ENCODE results near the gene EFHD1.
"Not testable (repeated sequence)": the region's sequence is repeated elsewhere in the genome, so short reads cannot be mapped to it uniquely, and the experiment has no call there.

The EFHD1 gene

GRCh38 chr2:232655392-232655791 is 22.0 kb downstream of the EFHD1 start:
- no peak for DNase-seq

- peak; percentile 49 for DNase-seq
Measured at GRCh38 chr2:232658217-232658785, 24.9 kb downstream of the EFHD1 start.

GRCh38 chr2:232659359-232659758 is 26.0 kb downstream of the EFHD1 start:
- DNase-seq, result no peak

GRCh38 chr2:232662486-232663260 is 29.3 kb downstream of the EFHD1 start:
- DNase-seq, result no peak

DNA sequence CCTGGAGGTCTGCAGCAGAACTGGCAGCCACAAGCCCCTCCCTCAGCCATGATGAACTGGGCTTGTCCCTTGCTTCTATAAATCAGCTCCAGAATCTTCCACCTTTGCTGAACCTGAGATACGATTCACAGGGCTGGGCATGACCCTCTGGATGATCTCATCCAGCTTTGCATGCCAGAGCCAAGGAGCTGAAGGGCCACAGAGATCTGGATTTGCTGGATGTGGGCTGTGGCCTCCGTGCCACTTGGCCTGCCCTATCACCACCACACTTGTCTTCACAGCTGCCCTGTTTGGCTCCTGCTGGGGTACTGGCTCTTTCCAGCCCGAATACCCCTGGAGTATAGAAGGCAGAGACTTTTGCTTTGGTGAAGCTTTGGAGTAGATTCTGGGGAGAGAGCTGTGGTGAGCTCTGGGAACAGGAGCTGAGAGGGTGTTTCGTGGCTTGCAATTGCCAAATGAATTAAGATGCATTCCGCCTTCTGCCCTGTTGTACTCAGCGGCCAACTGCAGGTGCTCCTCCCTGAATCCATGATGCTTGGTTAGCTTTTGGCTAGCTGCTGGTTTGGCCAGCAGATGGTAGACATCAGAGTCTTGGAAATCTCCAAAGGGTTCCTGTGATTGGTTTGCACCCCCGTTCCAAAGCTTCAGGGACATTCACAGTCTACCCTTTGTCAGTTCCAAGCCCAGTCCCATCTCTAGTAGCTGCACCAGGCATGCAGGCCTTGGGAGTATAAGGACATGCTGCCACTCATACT is 32.8 kb downstream of the EFHD1 start:
- no peak for DNase-seq

DNA sequence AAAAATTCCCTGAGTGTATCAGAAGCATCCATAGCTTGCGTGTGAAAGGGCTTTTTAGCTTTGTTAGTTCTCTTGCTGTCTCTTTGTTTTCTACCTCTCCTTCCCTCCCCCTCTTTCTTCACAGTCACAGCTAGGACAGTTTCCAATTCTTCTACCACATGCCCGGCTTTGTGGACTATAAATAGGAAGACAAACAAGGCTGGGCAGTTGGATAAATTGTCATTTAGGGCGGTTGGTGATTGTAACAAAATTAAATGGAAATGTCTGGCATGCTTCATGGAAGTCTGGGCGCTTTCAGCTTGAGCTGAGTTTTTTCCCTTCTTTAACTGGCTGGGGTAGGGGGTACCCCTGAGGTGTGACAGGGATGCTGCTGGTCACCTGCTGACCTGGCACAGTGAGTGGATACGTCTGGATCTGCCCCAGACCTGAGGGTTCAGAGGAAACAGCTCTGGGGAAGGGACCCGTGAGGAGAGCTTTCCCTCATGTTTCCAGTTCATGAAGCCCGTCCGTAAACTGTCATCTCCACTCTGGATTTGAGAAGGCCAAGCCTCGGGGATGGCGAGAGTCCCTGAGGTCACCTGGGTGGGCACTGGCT is 34.7 kb downstream of the EFHD1 start:
- no peak for DNase-seq

DNA sequence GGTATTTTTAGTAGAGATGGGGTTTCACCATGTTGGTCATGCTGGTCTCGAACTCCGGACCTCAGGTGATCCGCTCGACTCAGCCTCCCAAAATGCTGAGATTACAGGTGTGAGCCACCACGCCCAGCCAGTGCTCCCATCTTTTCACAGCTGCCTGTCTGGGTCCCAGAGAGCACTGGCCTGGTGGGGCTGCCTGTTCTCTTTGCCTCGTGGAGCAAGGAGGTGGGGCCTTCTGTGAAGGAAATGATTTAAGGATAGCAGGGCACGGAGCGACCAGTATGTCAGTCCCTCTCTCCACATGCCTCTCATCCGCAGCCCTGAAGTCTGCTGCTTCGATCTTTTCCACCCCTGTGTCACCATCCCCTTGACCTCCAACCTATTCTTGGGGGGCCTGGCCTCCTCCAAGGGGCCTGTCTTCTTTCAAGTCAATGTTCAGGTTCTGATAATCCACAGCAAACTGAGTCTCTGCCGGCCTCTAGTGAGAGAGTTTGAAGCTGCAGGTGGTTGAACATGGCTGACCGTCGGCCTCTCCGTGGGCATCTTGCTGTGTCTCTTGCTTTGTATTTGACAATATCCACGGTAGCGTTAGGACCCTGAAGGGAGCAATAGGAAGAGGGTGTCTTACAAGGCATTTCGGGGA is 35.5 kb downstream of the EFHD1 start:
- DNase-seq, result no peak

GRCh38 chr2:232672588-232672987 is 39.2 kb downstream of the EFHD1 start:
- DNase-seq, result no peak

- no peak for DNase-seq
Measured at GRCh38 chr2:232674491-232674890, 41.1 kb downstream of the EFHD1 start.

DNA sequence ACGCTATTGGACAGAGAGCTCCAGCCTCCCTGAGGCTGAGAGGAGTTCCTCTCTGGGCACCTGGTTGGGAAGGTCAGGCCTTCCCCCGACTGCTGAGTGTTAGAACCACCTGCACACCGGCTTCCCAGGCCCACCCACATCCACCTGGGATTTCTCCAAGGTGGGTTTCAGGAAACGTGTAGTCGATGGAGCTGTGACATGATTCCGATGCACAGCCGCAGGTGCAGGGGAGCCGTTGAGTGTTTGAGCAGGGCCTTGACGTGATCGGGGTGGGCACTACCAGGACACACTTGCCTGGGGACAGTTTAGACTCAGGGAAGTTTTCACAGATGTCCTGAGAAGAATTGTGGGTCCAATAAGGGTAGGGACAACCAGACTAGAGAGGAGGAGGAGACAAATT is 42.0 kb downstream of the EFHD1 start:
- DNase-seq, result no peak

DNA sequence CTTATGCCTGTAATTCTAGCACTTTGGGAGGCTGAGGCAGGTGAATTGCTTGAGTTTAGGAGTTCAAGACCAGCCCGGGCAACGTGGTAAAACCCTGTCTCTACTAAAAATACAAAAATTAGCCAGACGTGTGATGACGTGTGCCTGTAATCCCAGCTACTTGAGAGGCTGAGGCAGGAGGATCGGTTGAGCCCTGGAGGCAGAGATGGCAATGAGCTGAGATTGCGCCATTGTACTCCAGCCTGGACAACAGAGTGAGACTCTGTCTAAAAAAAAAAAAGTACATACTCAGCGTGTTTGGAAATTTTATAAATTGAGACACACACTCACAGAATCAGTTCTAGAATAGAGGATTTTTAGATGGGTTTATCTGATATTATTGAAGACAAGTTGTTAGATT is 46.6 kb downstream of the EFHD1 start:
- DNase-seq, result no peak

- DNase-seq, result no peak
Measured at GRCh38 chr2:232681527-232681926, 48.1 kb downstream of the EFHD1 start.

- DNase-seq, result no peak
Measured at GRCh38 chr2:232683368-232683767, 50.0 kb downstream of the EFHD1 start.

DNA sequence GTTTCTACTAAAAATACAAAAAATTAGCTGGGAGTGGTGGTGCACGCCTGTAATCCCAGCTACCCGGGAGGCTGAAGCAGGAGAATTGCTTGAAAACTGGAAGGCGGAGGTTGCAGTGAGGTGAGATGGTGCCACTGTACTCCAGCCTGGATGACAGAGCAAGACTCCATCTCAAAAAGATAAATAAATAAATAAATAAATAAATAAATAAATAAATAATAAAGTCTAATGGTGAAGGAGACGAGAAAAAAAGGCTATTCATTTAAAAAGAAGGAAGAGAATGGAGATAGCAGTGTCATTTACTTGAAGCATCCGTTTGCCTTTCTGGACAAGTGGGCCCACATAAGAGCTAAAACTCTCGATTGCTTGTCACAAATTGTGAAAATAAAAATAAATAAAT is 52.0 kb downstream of the EFHD1 start:
- DNase-seq, result not testable (repeated sequence)

- DNase-seq, result no peak
Measured at GRCh38 chr2:232687382-232688160, 54.2 kb downstream of the EFHD1 start.

- DNase-seq, result no peak
Measured at GRCh38 chr2:232688201-232688600, 54.8 kb downstream of the EFHD1 start.

GRCh38 chr2:232689152-232689910 is 55.9 kb downstream of the EFHD1 start:
- DNase-seq, result no peak

- DNase-seq, result not testable (repeated sequence)
Measured at GRCh38 chr2:232691117-232691516, 57.7 kb downstream of the EFHD1 start.

DNA sequence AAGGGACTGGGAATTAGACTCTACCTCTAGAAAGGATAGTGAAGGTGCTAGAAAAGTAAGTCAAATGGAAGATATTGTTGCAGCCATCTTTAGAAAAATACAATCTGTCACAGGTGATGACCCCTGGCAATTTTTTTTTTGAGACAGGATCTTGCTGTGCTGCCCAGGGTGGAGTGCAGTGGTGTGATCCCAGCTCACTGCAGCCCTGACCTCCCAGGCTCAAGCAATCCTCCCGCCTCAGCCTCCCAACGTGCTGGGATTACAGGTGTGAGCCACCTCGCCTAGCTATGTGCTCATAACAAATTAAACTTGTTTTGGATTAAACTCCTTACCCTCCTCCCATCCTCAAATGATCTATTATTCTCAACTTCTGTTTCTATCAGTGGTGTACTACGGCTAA is 59.9 kb downstream of the EFHD1 start:
- DNase-seq, result no peak

- no peak for DNase-seq
Measured at GRCh38 chr2:232696609-232697058, 63.2 kb downstream of the EFHD1 start.

DNA sequence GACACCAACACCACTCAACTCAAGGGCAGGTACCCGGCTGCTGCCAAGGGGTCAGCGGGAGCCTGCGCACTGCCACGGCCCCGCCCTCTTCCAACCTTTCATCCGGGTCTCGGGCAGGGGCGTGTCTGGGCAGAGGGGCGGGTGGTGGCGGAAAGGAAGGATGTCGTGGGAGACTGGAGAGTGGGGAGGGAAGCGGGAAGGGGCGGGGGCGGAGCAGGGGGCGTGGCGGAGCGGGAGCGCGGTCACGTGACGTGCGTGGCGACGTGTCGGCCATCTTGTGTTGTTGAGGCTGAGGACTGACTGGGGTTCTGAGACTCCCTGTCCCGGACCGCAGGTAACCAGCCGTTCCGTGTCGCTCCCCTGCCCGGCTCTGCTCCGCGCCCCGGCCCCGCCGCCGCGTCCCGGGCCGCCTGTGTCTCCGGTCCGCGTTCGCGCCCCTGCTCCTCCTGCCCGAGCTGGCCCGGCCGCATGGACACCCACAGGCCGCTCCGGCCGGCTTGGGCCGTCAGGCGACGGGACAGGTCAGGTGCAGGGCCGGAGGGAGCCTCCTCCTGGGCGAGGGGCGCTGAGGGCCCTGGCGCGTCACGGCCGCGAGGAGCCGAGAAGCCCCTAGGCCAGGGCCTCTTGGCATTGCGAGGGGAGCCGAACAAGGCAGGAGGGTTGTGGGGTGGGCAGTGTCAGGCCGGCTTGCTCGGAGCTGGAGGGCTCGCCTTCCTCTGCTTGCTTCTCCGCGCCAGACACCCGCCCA is 63.8 kb downstream of the EFHD1 start, which contains the start of gene GIGYF2:
Gene GIGYF2 (plus strand): TSS at position 273 of the 748 bp plus-strand sequence. CDS start 37,867 bp downstream, outside the sequence.
- DNase-seq, result peak; percentile 61

Measured in SIG-M5 (cell line).